GM19467 (cell line): Measurements from ENCODE around the gene PITPNB.

Source experiments
- ATAC-seq: cut with Tn5 transposase; IDR thresholded peaks from one replicate; pipeline ENCODE4 v1.9.1; 2021; ENCODE audit warnings: mild to moderate bottlenecking, moderate library complexity; ENCODE audit not compliant: unreplicated experiment

PITPNB gene

DNA sequence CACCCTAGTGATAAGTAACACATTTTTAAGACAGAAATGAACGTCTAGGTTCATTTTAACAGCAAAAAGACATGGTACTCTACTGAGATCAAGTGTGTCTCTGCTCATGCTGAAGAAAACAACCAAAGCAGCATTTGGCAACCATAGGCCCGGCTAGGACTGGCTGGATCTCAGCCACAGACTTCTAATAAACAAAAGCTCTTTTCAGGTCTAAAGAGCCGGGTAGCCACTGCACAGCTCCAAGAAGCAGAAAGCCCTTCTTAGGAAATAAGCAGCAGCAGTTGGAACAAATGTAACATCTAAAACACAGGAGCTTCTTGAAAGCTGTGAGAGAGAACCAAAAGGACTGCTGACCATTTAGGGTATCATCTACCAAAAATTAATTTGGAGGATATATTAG is 37.6 kb downstream of the PITPNB start:
- ATAC-seq = no peak

DNA sequence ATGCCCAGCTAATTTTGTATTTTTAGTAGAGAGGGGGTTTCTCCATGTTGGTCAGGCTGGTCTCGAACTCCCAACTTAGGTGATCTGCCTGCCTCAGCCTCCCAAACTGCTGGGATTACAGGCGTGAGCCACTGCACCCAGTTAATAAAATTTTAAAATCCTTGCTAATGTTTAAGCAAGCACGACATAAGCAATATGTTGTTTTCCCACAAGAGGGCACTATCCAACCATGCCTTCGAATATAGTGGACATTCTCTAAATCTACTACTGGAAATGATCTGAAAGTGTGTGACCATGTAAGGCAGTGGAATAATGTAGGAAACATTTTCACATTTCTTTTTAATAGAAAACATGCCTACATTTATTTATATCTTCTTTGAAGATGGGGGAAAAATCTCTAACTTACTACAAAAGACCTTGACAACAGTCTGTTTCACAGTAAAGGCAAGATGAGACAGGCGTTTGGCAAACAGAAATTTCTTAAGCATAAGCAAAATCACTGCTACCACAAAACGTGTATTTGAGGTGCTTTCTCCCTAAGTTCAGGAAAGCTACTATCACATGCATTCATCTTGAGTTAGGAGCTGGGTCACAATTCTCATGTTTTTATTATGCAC is 38.2 kb downstream of the PITPNB start:
- ATAC-seq = no peak

DNA sequence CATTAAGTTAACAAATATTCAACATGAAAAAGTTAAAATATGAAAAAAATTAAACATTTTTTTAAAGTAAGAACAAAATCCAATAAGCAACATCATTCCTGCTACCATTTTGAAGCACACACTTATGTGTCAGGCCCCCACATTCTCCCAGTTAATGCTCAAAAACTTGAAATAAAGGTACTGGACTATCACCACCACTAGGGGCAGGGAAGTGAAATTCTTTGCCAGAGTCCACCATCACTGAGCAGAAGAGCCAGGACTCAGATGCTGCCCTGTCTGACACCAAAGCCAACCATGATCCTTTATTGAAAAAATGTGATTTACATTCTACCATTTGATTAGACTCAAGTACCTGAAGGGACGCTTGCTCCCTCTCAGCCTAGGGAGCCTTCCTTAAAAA is 39.1 kb downstream of the PITPNB start:
- ATAC-seq = no peak

- ATAC-seq = no peak
Observed at GRCh38 chr22:27878541-27878940, 40.5 kb downstream of the PITPNB start.

- no peak for ATAC-seq
Observed at GRCh38 chr22:27877501-27877900, 41.6 kb downstream of the PITPNB start.

GRCh38 chr22:27876684-27877083 is 42.4 kb downstream of the PITPNB start:
- no peak for ATAC-seq

- no peak for ATAC-seq
Observed at GRCh38 chr22:27875951-27876350, 43.1 kb downstream of the PITPNB start.

DNA sequence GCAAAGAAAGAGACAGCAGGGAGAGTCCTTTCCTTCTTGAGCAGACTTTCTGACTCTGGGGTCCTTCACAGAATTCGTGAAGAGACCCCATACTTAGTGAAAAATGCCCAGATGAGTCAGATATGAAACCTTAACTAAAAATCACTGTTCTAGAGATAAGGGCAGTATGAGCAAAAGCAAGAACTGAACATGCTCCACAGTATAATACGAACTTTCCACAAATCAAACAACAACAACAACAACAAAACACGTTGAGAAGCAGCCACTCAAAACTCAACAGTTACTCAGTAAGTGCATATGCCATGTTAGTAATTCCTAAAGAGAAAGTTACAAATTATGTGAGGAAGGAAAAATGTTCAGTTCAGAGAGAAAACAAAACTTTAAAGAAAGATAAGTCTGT is 44.3 kb downstream of the PITPNB start:
- ATAC-seq = no peak

DNA sequence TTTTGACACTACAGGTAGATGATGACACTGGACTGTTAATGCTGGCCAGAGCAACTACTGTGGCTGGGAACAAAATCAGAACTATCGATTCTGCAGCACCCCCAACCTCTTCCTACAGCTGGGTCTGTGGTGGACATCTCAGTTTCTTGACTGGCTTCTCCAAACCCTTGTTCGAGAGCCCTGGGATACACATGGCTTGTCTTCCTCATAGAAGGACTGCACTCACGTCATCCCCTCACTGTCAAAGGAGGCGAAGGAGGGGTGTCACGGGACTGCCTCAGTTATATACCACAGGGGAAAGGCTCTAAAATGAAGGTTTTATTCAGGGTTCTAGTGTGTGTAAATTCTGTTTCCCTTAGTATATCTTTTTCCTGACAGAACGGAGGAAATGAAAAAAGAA is 44.9 kb downstream of the PITPNB start:
- no peak for ATAC-seq

- ATAC-seq = no peak
Observed at GRCh38 chr22:27873472-27873871, 45.6 kb downstream of the PITPNB start.

- ATAC-seq = no peak
Observed at GRCh38 chr22:27872488-27872887, 46.6 kb downstream of the PITPNB start.

- ATAC-seq = no peak
Observed at GRCh38 chr22:27871306-27872014, 47.6 kb downstream of the PITPNB start.

DNA sequence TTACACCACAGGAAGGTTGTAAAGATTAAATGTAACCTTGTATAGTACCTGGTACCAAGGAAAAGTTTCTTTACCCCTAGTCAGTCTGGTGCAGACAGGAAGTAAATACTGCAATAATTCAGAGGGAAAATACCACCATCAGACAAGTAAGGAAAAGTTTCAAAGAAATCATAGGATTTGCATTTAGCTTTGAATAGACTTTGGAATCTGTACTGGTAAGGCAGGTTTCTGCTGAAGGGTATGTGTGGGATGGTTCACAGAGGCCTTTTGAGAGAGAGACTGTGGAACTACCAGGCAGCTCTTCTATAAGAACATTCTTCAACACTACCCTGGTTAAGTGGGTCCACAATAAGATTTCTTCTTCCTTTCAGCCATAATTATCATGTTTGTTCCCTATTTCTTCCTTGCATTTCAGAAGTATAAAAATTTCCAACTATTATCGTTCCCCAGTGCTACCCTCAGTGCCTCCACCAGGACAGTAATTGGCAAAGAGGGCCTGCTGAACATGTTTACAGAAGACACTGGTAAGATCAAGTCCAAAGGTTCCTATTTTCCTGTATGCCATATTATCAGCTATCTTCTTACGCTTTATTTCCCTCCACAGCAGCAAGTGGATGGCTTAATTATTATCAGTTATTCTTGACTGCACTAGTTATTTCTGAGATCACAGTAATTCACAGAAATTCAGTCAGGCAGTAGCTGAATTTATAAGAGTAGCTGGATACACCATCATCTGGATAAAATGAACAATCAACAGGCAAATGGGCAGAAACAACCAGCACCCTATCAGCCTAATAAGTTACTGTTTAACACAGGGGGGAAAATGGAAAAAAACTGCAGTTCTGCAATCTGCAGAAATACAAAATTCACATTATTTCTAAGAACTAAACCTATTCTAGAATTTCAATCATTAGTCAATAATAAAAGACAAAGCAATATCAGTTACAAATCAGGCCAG is 48.5 kb downstream of the PITPNB start:
- ATAC-seq = no peak

GRCh38 chr22:27868732-27869282 is 50.2 kb downstream of the PITPNB start:
- ATAC-seq = no peak

GRCh38 chr22:27867953-27868731 is 50.9 kb downstream of the PITPNB start:
- ATAC-seq = no peak

DNA sequence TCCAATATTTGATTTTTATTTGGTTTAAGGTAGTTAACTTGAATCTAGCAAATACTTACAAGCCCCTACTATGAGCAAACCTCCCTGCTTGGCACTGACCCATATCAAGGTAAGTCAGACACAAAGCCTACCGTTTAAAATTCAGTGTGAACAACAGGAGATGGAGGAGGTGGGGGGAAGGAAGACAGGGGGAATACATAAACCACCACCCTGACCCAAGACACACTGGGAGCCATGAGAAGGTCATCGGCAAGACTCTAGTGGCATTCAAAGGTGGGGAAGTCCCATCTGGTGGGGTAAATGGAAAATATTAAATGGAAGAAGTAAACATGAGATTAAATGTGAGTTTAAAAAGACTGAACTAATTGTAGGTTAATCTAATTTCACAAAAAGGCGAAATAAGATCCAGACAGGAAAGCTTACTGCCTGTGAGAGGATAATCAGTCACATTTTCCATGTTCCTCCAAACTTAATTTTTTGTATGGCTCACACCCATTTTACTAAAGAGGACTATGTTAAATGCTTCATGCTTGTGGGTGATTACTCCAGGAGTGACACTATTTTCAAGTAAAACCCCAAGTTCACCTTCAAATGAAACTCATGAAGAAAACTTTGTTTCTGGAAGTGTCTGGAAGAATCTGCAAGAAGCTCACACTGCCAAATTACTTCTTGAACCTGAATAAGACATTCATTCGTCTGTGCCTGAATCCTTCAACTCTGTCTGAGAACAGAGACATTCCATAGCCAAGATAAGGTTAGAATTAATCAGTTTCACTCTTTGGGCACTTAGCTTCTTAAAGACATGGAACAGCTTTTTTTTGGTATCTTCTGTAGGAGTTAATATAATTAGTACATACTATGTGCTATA is 51.7 kb downstream of the PITPNB start:
- no peak for ATAC-seq

- no peak for ATAC-seq
Observed at GRCh38 chr22:27866135-27867084, 52.6 kb downstream of the PITPNB start.

- ATAC-seq = no peak
Observed at GRCh38 chr22:27865496-27865895, 53.6 kb downstream of the PITPNB start.

GRCh38 chr22:27863556-27863955 is 55.5 kb downstream of the PITPNB start:
- no peak for ATAC-seq
